ENCODE results near the gene PPP3R1.

DNA sequence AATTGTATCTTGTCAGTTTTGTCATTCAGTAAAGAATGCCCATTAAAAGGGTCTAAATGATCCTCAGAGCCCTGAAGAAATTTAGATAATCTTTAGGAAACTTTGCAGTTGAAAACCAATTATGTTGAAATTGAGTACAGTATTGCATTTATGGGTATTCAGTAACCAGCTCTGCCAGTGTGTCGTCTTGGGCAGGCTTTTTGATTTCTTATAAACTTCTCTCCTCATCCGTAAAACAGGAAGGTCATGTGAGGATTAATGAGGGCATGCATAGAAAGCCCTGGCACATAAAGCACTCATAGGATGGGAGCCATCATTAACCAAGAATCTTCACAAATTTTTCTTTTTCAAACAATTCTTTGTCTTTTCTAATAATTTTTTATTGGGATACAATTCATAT, 79.8 kb downstream of the PPP3R1 start:
- no peak for TF ChIP-seq POLR2A (IDR thresholded peaks at IDR 0.05; ENCODE audit: low read length)
- no peak for TF ChIP-seq GATA1 (IDR thresholded peaks at IDR 0.05; ENCODE audit: low read depth, low read length)
